Prostate gland (tissue), 2 donors: Measurements from ENCODE around the gene UROD. TPM values are rescaled to one million over a fixed set of nuclear protein-coding genes. Genes with fewer than 3 reads are reported as not detected.

Source experiments
- DNase-seq: peaks from one replicate; pipeline ENCODE4 v3.0.0-alpha.2; 2019; ENCODE audit warnings: low spot score
- H3K27ac ChIP-seq, 2 donors: fragments of 200-600 bp; sonication (generic); 2 replicates each; pipeline ENCODE4 v1.5.1; 2017 to 2019
- H3K27me3 ChIP-seq: fragments of 200-600 bp; sonication (generic); replicated peaks from 2 replicates; pipeline ENCODE4 v1.5.1; 2019; ENCODE audit not compliant: insufficient read depth
- H3K36me3 ChIP-seq, 2 donors: fragments of 200-600 bp; sonication (generic); 1 replicate in 1 of 2; 2 replicates in 1 of 2; pipeline versions ENCODE4 v1.5.1 to v1.8.1; 2017 to 2019
- H3K4me1 ChIP-seq: fragments of 200-600 bp; sonication (generic); replicated peaks from 2 replicates; pipeline ENCODE4 v1.5.1; 2019
- H3K4me3 ChIP-seq, 2 donors: fragments of 200-600 bp; sonication (generic); 2 replicates each; pipeline ENCODE4 v1.5.1; 2017 to 2019
- H3K9me3 ChIP-seq: fragments of 200-600 bp; sonication (generic); 2 replicates; pipeline ENCODE4 v1.5.1; 2017
- POLR2A ChIP-seq: fragments of 450-650 bp; IDR thresholded peaks from one replicate; pipeline ENCODE4 v1.6.1; 2016; ENCODE audit warnings: antibody characterized with exemption, mild to moderate bottlenecking
- POLR2AphosphoS5 ChIP-seq: sonication (generic); formaldehyde crosslinking; IDR thresholded peaks from one replicate; pipeline ENCODE4 v1.6.1; 2017; ENCODE audit warnings: antibody characterized with exemption
- WGBS: methylation state at CpG from one replicate; pipeline ENCODE4 v1.1.5; 2018; 5-methylcytosine and 5-hydroxymethylcytosine counted together
- intact Hi-C: fragments of 100-400 bp; cut with DNase I; formaldehyde crosslinking; loops from one replicate; pipeline ENCODE4 v1.14.2; 2022
- total RNA-seq, 2 donors: library from RNA; depleted of rRNA; stranded (reverse); fragments of >200 nt; gene quantifications; one replicate each; pipeline ENCODE4 v1.1.0, GENCODE V29; 2016
- TF ChIP-seq, protein P1 (sequence below), 4 experiments: fragments of 200-600 bp in 2 of 4; fragments of 450-650 bp in 2 of 4; sonication (generic) in 2 of 4; IDR thresholded peaks; 1 replicate in 3 of 4; 2 replicates in 1 of 4; pipeline ENCODE4 v1.5.1; 2016 to 2019; ENCODE audit warnings: antibody characterized with exemption in 4 of 4, mild to moderate bottlenecking in 2 of 4, moderate library complexity in 2 of 4

The UROD gene
- total RNA-seq = 100 to 1,000 TPM in 1 of 2 donors, 10 to 100 TPM in 1; 57.7 to 152 TPM

DNA sequence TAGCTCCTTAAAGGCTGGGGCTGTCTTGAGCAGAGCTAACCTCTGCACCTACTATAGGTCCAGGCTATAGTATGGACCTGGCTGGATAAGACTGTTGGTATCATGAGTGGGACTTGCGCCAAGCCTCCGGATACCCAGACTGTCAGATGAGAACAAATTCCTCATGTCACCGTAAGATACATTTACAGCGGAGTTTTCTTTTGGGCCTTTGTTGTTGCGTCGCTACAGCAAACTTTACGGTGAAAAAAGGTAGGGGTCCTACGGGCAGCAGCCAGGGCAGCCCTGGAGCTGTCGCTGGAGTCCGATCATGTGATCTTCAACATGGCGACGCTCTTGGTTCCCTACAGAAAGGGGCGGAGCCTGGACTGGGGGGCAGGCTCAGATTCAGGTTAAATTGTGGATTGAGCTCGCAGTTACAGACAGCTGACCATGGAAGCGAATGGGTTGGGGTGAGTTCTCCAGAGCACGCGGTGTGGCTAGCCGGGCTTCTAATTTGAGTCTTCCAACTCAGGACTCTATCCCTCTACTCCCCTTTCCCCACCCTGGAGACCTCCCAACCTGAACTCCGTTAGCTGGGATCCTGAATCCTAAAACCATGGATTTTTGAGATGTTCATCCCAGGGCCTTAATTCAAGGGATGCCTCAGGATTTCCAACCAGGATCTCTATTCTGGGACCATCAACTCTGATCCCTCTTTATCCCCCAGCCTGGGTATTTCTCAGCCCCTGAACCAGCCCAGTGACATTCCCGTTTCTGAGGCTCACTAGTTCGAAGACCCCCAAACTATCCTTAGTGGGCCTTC, at the start of gene UROD:
TSS of gene UROD (plus strand) at position 418 of the 802 bp plus-strand sequence. CDS start at position 430, 12 bp downstream.
- intact Hi-C loops = loop anchor here (2.0 to 5.0 kb wide), 4 partner anchors 175 to 480 kb away; partner anchors contain the start of genes RPS8 and TESK2
- H3K36me3 ChIP-seq = peaks cover 9 to 11% of the 10 kb centered on the region in 2 donors

DNA sequence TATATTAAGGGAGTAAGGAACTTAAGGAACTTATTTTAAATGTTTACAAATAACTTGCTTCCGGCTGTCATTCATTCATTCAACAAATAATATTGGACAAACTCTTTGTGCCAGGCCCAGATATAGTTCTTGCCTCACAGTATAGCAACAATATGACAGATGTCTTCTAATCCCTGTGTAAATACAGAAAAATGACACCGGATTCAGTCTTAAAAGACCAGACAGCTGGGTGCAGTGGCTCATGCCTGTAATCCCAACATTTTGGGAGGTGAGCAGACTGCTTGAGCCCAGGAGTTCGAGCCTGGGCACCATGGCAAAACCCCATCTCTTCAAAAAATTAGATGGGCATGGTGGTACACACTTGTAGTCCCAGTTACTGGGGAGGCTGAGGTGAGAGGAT, 49.3 kb upstream of the UROD start:
- WGBS = 91% methylated on average over 3 of the region's 3 CpGs
- Histone ChIP-seq H3K9me3 (no peaks in the 10 kb centered on the region), H3K27ac (no peak overlapping the region), H3K4me3 (no peak overlapping the region), H3K4me1 (no peaks in the 10 kb centered on the region), H3K36me3 (no peaks in the 10 kb centered on the region), H3K27me3 (no peaks in the 10 kb centered on the region)
- TF ChIP-seq, protein P1, sequence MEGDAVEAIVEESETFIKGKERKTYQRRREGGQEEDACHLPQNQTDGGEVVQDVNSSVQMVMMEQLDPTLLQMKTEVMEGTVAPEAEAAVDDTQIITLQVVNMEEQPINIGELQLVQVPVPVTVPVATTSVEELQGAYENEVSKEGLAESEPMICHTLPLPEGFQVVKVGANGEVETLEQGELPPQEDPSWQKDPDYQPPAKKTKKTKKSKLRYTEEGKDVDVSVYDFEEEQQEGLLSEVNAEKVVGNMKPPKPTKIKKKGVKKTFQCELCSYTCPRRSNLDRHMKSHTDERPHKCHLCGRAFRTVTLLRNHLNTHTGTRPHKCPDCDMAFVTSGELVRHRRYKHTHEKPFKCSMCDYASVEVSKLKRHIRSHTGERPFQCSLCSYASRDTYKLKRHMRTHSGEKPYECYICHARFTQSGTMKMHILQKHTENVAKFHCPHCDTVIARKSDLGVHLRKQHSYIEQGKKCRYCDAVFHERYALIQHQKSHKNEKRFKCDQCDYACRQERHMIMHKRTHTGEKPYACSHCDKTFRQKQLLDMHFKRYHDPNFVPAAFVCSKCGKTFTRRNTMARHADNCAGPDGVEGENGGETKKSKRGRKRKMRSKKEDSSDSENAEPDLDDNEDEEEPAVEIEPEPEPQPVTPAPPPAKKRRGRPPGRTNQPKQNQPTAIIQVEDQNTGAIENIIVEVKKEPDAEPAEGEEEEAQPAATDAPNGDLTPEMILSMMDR (IDR thresholded peaks at IDR 0.05) = no peak
- TF ChIP-seq POLR2A (no peak), POLR2AphosphoS5 (no peak)
- intact Hi-C loops = no loop called here
- DNase-seq = no peak

More for the DNA sequence above, at the start of gene UROD:
- DNase-seq = peak; percentile 92
- Histone ChIP-seq H3K27me3 (no peaks in the 10 kb centered on the region), H3K4me3 (peak within 1 kb of the TSS; percentile 74 to 89), H3K27ac (peak within 1 kb of the TSS; percentile 71 to 75), H3K4me1 (peaks cover 16% of the 10 kb centered on the region), H3K9me3 (no peaks in the 10 kb centered on the region)
- TF ChIP-seq POLR2AphosphoS5 = peak; percentile 98
- TF ChIP-seq POLR2A = peak; percentile 33
- TF ChIP-seq, protein P1 (IDR thresholded peaks at IDR 0.05) = peak in 2 of 4 experiments; percentile 6 to 11
- under 1% methylated on average over 21 of the region's 21 CpGs for WGBS

GRCh38 chr1:44964396-44964795, 47.7 kb upstream of the UROD start:
- H3K4me3 ChIP-seq = no peak overlapping the region
- 33% methylated on average over 1 of the region's 1 CpG for WGBS
- H3K36me3 ChIP-seq = no peaks in the 10 kb centered on the region
- TF ChIP-seq POLR2AphosphoS5 = no peak
- TF ChIP-seq, protein P1 (IDR thresholded peaks at IDR 0.05) = no peak
- TF ChIP-seq POLR2A = no peak
- intact Hi-C loops = no loop called here
- H3K27me3 ChIP-seq = no peaks in the 10 kb centered on the region
- no peak overlapping the region for H3K27ac ChIP-seq
- no peaks in the 10 kb centered on the region for H3K4me1 ChIP-seq
- DNase-seq = no peak
- no peaks in the 10 kb centered on the region for H3K9me3 ChIP-seq

DNA sequence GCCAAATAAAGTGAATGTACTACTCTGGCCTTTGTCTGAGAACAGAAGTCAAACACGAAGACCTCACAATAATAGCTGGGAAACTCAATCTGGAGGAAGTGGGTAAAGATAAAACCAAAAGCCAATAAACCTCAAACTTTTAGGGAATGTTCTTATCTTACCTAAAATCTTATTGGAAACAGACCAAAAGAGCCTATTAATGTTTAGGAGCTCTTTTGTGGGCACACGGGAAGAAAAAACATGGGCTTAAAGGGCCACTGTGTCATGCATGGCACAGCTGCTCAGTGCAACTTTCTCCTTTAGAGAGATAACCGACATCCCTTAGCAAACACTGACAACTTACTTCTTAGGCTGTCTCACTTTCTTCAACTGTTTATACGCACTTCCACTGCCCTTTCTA, 41.7 kb upstream of the UROD start:
- H3K9me3 ChIP-seq = no peaks in the 10 kb centered on the region
- H3K27me3 ChIP-seq = no peaks in the 10 kb centered on the region
- H3K4me3 ChIP-seq = no peak overlapping the region
- no peak overlapping the region for H3K27ac ChIP-seq
- no peaks in the 10 kb centered on the region for H3K36me3 ChIP-seq
- WGBS = 25% methylated on average over 4 of the region's 4 CpGs
- no peaks in the 10 kb centered on the region for H3K4me1 ChIP-seq
- intact Hi-C loops = no loop called here
- no peak for DNase-seq
- TF ChIP-seq, protein P1 (IDR thresholded peaks at IDR 0.05) = no peak
- TF ChIP-seq POLR2AphosphoS5 (no peak), POLR2A (no peak)

GRCh38 chr1:44973645-44974044, 38.4 kb upstream of the UROD start:
- Histone ChIP-seq H3K27ac (no peak overlapping the region), H3K4me3 (no peak overlapping the region), H3K9me3 (no peaks in the 10 kb centered on the region), H3K27me3 (no peaks in the 10 kb centered on the region), H3K36me3 (no peaks in the 10 kb centered on the region), H3K4me1 (no peaks in the 10 kb centered on the region)
- no peak for TF ChIP-seq POLR2A
- TF ChIP-seq, protein P1 (IDR thresholded peaks at IDR 0.05) = no peak
- TF ChIP-seq POLR2AphosphoS5 = no peak
- 96% methylated on average over 1 of the region's 1 CpG for WGBS
- no peak for DNase-seq
- intact Hi-C loops = no loop called here
